ENCODE data around the gene ERC2. TPM values are rescaled to one million over a fixed set of nuclear protein-coding genes. Genes with fewer than 3 reads are reported as not detected.

The ERC2 gene
- total and polyA plus RNA-seq, 9 donors: 1.2 to 9.4 (median 5.4) TPM

DNA sequence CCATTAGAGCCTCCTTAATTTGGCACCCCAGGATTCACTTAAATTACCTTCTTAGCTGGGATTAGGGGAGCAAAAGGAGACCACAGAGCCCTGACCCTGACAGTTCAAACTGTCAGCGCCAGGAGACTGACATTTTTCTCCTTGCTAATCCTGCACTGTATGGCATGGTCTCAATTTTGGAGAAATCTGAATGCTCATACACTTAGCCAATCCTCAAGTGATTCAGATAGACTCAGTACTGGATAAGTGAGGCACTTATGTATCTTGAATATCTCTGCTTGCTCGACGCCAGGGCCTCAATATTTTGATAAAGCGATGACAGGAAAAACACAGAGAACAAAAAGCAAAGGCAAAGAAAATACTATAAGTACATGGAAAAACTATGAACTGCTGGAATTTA, 605.2 kb downstream of the ERC2 start:
- no peaks in the 10 kb centered on the region for H3K36me3 ChIP-seq
- WGBS, 3 donors: 86 to 90% (median 89%) methylated on average over 4 of the region's 4 CpGs
- H3K27ac ChIP-seq: no peak overlapping the region
- TF ChIP-seq POLR2A (IDR thresholded peaks at IDR 0.05): no peak
- no peak for TF ChIP-seq EP300 (IDR thresholded peaks at IDR 0.05)
- TF ChIP-seq, protein P1, sequence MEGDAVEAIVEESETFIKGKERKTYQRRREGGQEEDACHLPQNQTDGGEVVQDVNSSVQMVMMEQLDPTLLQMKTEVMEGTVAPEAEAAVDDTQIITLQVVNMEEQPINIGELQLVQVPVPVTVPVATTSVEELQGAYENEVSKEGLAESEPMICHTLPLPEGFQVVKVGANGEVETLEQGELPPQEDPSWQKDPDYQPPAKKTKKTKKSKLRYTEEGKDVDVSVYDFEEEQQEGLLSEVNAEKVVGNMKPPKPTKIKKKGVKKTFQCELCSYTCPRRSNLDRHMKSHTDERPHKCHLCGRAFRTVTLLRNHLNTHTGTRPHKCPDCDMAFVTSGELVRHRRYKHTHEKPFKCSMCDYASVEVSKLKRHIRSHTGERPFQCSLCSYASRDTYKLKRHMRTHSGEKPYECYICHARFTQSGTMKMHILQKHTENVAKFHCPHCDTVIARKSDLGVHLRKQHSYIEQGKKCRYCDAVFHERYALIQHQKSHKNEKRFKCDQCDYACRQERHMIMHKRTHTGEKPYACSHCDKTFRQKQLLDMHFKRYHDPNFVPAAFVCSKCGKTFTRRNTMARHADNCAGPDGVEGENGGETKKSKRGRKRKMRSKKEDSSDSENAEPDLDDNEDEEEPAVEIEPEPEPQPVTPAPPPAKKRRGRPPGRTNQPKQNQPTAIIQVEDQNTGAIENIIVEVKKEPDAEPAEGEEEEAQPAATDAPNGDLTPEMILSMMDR (IDR thresholded peaks at IDR 0.05): no peak
- DNase-seq: no peak
- H3K27me3 ChIP-seq: no peaks in the 10 kb centered on the region
- H3K4me3 ChIP-seq: no peak overlapping the region
- H3K4me1 ChIP-seq (ENCODE audit: insufficient read depth): no peaks in the 10 kb centered on the region
- no peaks in the 10 kb centered on the region for H3K9me3 ChIP-seq
- intact Hi-C loops (cut with DNase I): no loop called here

DNA sequence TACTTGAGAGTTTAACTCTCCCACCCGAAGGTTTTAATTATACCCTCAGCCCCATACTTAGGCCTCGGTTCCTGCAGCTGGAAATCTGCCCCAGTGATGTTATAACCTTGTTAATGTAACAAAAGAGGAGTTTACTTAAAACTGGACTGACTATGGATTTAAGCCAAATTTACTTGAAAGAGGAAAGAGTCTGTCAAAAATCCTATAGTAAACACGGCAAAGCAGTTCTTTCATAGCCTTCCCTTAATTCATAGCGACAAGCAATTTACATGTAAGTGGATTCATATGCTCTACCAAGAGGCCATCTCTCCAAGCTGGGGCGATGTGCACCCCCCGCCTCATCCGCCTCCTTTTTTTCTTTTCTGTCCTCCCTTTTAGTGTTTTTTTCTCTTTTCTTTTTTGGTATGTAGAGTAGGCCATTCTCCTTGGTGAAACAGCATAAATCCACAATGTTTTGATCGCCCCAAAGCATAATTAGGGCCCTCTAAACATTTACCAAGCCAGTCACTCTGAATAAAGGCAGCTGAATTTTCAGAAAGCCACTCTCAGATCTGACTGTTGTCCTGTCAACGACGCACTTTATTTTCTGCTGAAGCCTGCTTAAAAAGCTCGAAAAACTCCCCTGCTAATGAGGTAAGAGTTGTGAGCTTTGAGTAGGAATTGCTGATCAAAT, 608.1 kb downstream of the ERC2 start:
- Histone ChIP-seq H3K36me3 (no peaks in the 10 kb centered on the region), H3K4me3 (no peak overlapping the region), H3K27ac (no peak overlapping the region), H3K4me1 (ENCODE audit: insufficient read depth) (no peaks in the 10 kb centered on the region), H3K9me3 (no peaks in the 10 kb centered on the region), H3K27me3 (no peaks in the 10 kb centered on the region)
- DNase-seq: no peak
- WGBS, 3 donors: 59 to 70% (median 62%) methylated on average over 11 of the region's 11 CpGs
- intact Hi-C loops (cut with DNase I): no loop called here
- TF ChIP-seq EP300 (IDR thresholded peaks at IDR 0.05): no peak
- no peak for TF ChIP-seq POLR2A (IDR thresholded peaks at IDR 0.05)
- TF ChIP-seq, protein P1 (IDR thresholded peaks at IDR 0.05): no peak

- Histone ChIP-seq H3K27me3 (no peaks in the 10 kb centered on the region), H3K9me3 (no peaks in the 10 kb centered on the region), H3K4me3 (no peak overlapping the region), H3K4me1 (ENCODE audit: insufficient read depth) (no peaks in the 10 kb centered on the region), H3K36me3 (no peaks in the 10 kb centered on the region), H3K27ac (no peak overlapping the region)
- DNase-seq: no peak
- TF ChIP-seq EP300 (IDR thresholded peaks at IDR 0.05) (no peak), POLR2A (IDR thresholded peaks at IDR 0.05) (no peak)
- TF ChIP-seq, protein P1 (IDR thresholded peaks at IDR 0.05): no peak
- 80 to 95% (median 86%) methylated on average over 2 of the region's 2 CpGs for WGBS, 3 donors
- intact Hi-C loops (cut with DNase I): no loop called here
These were observed 609.0 kb downstream of the ERC2 start for GRCh38 chr3:55859305-55859704.

- intact Hi-C loops (cut with DNase I): no loop called here
- Histone ChIP-seq H3K27ac (no peak overlapping the region), H3K27me3 (no peaks in the 10 kb centered on the region), H3K4me3 (no peak overlapping the region), H3K9me3 (no peaks in the 10 kb centered on the region), H3K4me1 (ENCODE audit: insufficient read depth) (no peaks in the 10 kb centered on the region), H3K36me3 (no peaks in the 10 kb centered on the region)
- DNase-seq: no peak
- 88 to 89% (median 88%) methylated on average over 4 of the region's 4 CpGs for WGBS, 3 donors
- TF ChIP-seq EP300 (IDR thresholded peaks at IDR 0.05) (no peak), POLR2A (IDR thresholded peaks at IDR 0.05) (no peak)
- TF ChIP-seq, protein P1 (IDR thresholded peaks at IDR 0.05): no peak
These were observed 609.5 kb downstream of the ERC2 start for GRCh38 chr3:55858727-55859126.

Data from ovary (tissue), 9 donors.